CD4-positive, alpha-beta memory T cell (primary cell): Measurements from ENCODE around the gene MKRN2OS. TPM values are rescaled to one million over a fixed set of nuclear protein-coding genes. Genes with fewer than 3 reads are reported as not detected.

ENCODE experiments used
- CTCF ChIA-PET: fragments of 350-600 bp; sonication (Branson Sonifier 250); formaldehyde crosslinking; loops from one replicate; lab custom pipeline; 2021; ENCODE audit warnings: inconsistent platforms; ENCODE audit not compliant: partially characterized antibody; lab: Charles Lee
- POLR2A ChIA-PET: fragments of 350-600 bp; sonication (Branson Sonifier 250); formaldehyde crosslinking; loops from one replicate; lab custom pipeline; 2021; ENCODE audit not compliant: partially characterized antibody; lab: Charles Lee
- DNase-seq, 5 donors: peaks; one replicate each; pipeline versions ENCODE4 v3.0.0 to v3.0.0-alpha.2; 2020 to 2022; ENCODE audit warnings: mixed read lengths in 1 of 5
- H3K27ac ChIP-seq: one replicate; pipeline ENCODE4 v1.7.0; 2013; ENCODE audit warnings: low read depth, low read length
- H3K27me3 ChIP-seq: 2 replicates; pipeline ENCODE4 v1.7.0; 2013; ENCODE audit warnings: mild to moderate bottlenecking, low read length, moderate library complexity; ENCODE audit not compliant: insufficient read depth
- H3K36me3 ChIP-seq: 2 replicates; pipeline ENCODE4 v1.7.0; 2013; ENCODE audit warnings: mild to moderate bottlenecking, low read length, moderate library complexity; ENCODE audit not compliant: insufficient read depth
- H3K4me1 ChIP-seq: 2 replicates; pipeline ENCODE4 v1.7.0; 2013; ENCODE audit warnings: mild to moderate bottlenecking, low read length, moderate library complexity; ENCODE audit not compliant: insufficient read depth
- H3K4me3 ChIP-seq, 2 donors: one replicate each; pipeline ENCODE4 v1.7.0; 2013; ENCODE audit warnings: low read length in 2 of 2, mild to moderate bottlenecking in 1 of 2
- H3K9me3 ChIP-seq, 2 donors: one replicate each; pipeline ENCODE4 v1.7.0; 2013; ENCODE audit warnings: low read length in 2 of 2, control low read depth in 1 of 2; ENCODE audit not compliant: control insufficient read depth in 1 of 2
- H3K27ac Mint-ChIP-seq, 7 donors: one replicate each; pipeline ENCODE4 v1.8.0; 2020 to 2021; ENCODE audit warnings: mixed read lengths in 7 of 7, mild to moderate bottlenecking in 6 of 7, inconsistent platforms in 3 of 7, moderate library complexity in 3 of 7
- H3K27me3 Mint-ChIP-seq, 2 donors: one replicate each; pipeline ENCODE4 v1.8.0; 2020 to 2021; ENCODE audit warnings: mixed read lengths in 2 of 2
- H3K36me3 Mint-ChIP-seq, 2 donors: one replicate each; pipeline ENCODE4 v1.8.0; 2020 to 2021; ENCODE audit warnings: mixed read lengths in 2 of 2, inconsistent platforms in 1 of 2, mild to moderate bottlenecking in 1 of 2
- H3K4me1 Mint-ChIP-seq, 4 donors: one replicate each; pipeline ENCODE4 v1.8.0; 2020 to 2021; ENCODE audit warnings: mixed read lengths in 4 of 4, mild to moderate bottlenecking in 1 of 4
- H3K4me3 Mint-ChIP-seq, 8 donors: one replicate each; pipeline ENCODE4 v1.8.0; 2020 to 2021; ENCODE audit warnings: mixed read lengths in 8 of 8, mild to moderate bottlenecking in 7 of 8, moderate library complexity in 6 of 8, inconsistent platforms in 3 of 8
- H3K9me3 Mint-ChIP-seq, 8 donors: one replicate each; pipeline ENCODE4 v1.8.0; 2020 to 2021; ENCODE audit warnings: mixed read lengths in 8 of 8, mild to moderate bottlenecking in 5 of 8, inconsistent platforms in 3 of 8, moderate library complexity in 1 of 8
- intact Hi-C: fragments of 100-400 bp; cut with micrococcal nuclease; formaldehyde crosslinking; loops from one replicate; pipeline ENCODE4 v1.15.1; 2023
- polyA plus RNA-seq, 2 donors: library from polyadenylated mRNA; unstranded; fragments of 300-500 nt; fragmentation: Illumina TruSeq; gene quantifications; one replicate each; pipeline ENCODE4 v1.2.3, GENCODE V29; 2021
- total RNA-seq, 2 experiments: library from RNA; stranded (reverse); gene quantifications; one replicate each; pipeline ENCODE4 v1.2.3, GENCODE V29; 2021

The MKRN2OS gene
- total and polyA plus RNA-seq, 4 experiments from 2014 or later, result not detected

GRCh38 chr3:12507591-12508281 lies 37.6 kb downstream of the MKRN2OS start:
- H3K9me3 ChIP-seq, result no peaks in the 10 kb centered on the region
- H3K27me3 ChIP-seq, result no peaks in the 10 kb centered on the region
- no peak overlapping the region for H3K4me3 ChIP-seq
- H3K27ac ChIP-seq, result no peak overlapping the region
- CTCF ChIA-PET, result interaction anchor here (1.2 kb wide), 1 partner anchor 101 kb away, joined by 5 read pairs; no protein-coding TSS in a partner anchor
- no peaks in the 10 kb centered on the region for H3K9me3 Mint-ChIP-seq
- POLR2A ChIA-PET, result interaction anchor here (1.5 kb wide), 1 partner anchor 24 kb away, joined by 5 read pairs; the partner anchor contains the start of gene TSEN2
- H3K4me3 Mint-ChIP-seq, result no peak overlapping the region
- peaks cover 5% of the 10 kb centered on the region for H3K36me3 ChIP-seq
- peaks cover 36 to 54% of the 10 kb centered on the region in 2 donors for H3K36me3 Mint-ChIP-seq
- peaks cover 0 to 3% (median 0%) of the 10 kb centered on the region in 4 donors for H3K4me1 Mint-ChIP-seq
- peak overlapping the region in 1 of 7 donors; percentile 24 for H3K27ac Mint-ChIP-seq
- DNase-seq, result no peak
- intact Hi-C loops, result no loop called here
- no peaks in the 10 kb centered on the region for H3K27me3 Mint-ChIP-seq
- no peaks in the 10 kb centered on the region for H3K4me1 ChIP-seq

GRCh38 chr3:12506201-12506709 lies 39.0 kb downstream of the MKRN2OS start:
- Mint-ChIP-seq H3K4me3 (no peak overlapping the region), H3K4me1 (no peaks in the 10 kb centered on the region)
- CTCF ChIA-PET, result interaction anchor here (1.7 kb wide), 1 partner anchor 26 kb away, joined by 4 read pairs; no protein-coding TSS in a partner anchor

GRCh38 chr3:12503126-12503957 lies 42.0 kb downstream of the MKRN2OS start:
- intact Hi-C loops, result no loop called here
- Mint-ChIP-seq H3K36me3 (peaks cover 61 to 74% of the 10 kb centered on the region in 2 donors), H3K4me1 (no peaks in the 10 kb centered on the region), H3K4me3 (no peak overlapping the region), H3K27ac (no peak overlapping the region), H3K9me3 (no peaks in the 10 kb centered on the region), H3K27me3 (no peaks in the 10 kb centered on the region)
- no peaks in the 10 kb centered on the region for H3K9me3 ChIP-seq
- no peak overlapping the region for H3K4me3 ChIP-seq
- ChIA-PET CTCF (no interaction called here), POLR2A (interaction anchor here (0.6 kb wide), 1 partner anchor 20 kb away, joined by 3 read pairs; no protein-coding TSS in a partner anchor)
- no peak overlapping the region for H3K27ac ChIP-seq
- H3K4me1 ChIP-seq, result no peaks in the 10 kb centered on the region
- DNase-seq, result no peak
- H3K36me3 ChIP-seq, result peaks cover 16% of the 10 kb centered on the region
- H3K27me3 ChIP-seq, result no peaks in the 10 kb centered on the region

More at GRCh38 chr3:12506201-12506709, 39.0 kb downstream of the MKRN2OS start:
- peaks cover 5% of the 10 kb centered on the region for H3K36me3 ChIP-seq
- H3K27ac Mint-ChIP-seq, result no peak overlapping the region
- H3K27me3 ChIP-seq, result no peaks in the 10 kb centered on the region
- no peak overlapping the region for H3K4me3 ChIP-seq
- H3K36me3 Mint-ChIP-seq, result peaks cover 44 to 59% of the 10 kb centered on the region in 2 donors
- POLR2A ChIA-PET, result no interaction called here
- no peak for DNase-seq
- H3K4me1 ChIP-seq, result no peaks in the 10 kb centered on the region
- no peaks in the 10 kb centered on the region for H3K9me3 ChIP-seq
- H3K27me3 Mint-ChIP-seq, result no peaks in the 10 kb centered on the region
- H3K9me3 Mint-ChIP-seq, result no peaks in the 10 kb centered on the region
- intact Hi-C loops, result no loop called here
- H3K27ac ChIP-seq, result no peak overlapping the region

- CTCF ChIA-PET, result interaction anchor here (1.0 kb wide), 1 partner anchor 18 kb away, joined by 3 read pairs; the partner anchor contains the start of gene TSEN2
- H3K36me3 Mint-ChIP-seq, result peaks cover 68 to 75% of the 10 kb centered on the region in 2 donors
Observed at GRCh38 chr3:12501360-12502020, 43.8 kb downstream of the MKRN2OS start.

GRCh38 chr3:12499474-12499873 lies 45.8 kb downstream of the MKRN2OS start:
- CTCF ChIA-PET, result no interaction called here
- H3K27ac Mint-ChIP-seq, result no peak overlapping the region
- Histone ChIP-seq H3K9me3 (no peaks in the 10 kb centered on the region), H3K27me3 (no peaks in the 10 kb centered on the region), H3K27ac (no peak overlapping the region), H3K36me3 (peaks cover 16% of the 10 kb centered on the region), H3K4me3 (no peak overlapping the region), H3K4me1 (no peaks in the 10 kb centered on the region)
- no peaks in the 10 kb centered on the region for H3K27me3 Mint-ChIP-seq
- intact Hi-C loops, result no loop called here
- DNase-seq, result no peak
- POLR2A ChIA-PET, result no interaction called here
- peaks cover 0 to 3% (median 0%) of the 10 kb centered on the region in 4 donors for H3K4me1 Mint-ChIP-seq
- H3K4me3 Mint-ChIP-seq, result no peak overlapping the region
- no peaks in the 10 kb centered on the region for H3K9me3 Mint-ChIP-seq
- peaks cover 67 to 76% of the 10 kb centered on the region in 2 donors for H3K36me3 Mint-ChIP-seq

More at GRCh38 chr3:12501360-12502020, 43.8 kb downstream of the MKRN2OS start:
- H3K27ac Mint-ChIP-seq, result no peak overlapping the region
- H3K9me3 ChIP-seq, result no peaks in the 10 kb centered on the region
- H3K4me3 Mint-ChIP-seq, result no peak overlapping the region
- H3K36me3 ChIP-seq, result peaks cover 16% of the 10 kb centered on the region
- intact Hi-C loops, result no loop called here
- H3K9me3 Mint-ChIP-seq, result no peaks in the 10 kb centered on the region
- H3K27me3 ChIP-seq, result no peaks in the 10 kb centered on the region
- H3K27me3 Mint-ChIP-seq, result no peaks in the 10 kb centered on the region
- H3K27ac ChIP-seq, result no peak overlapping the region
- POLR2A ChIA-PET, result no interaction called here
- peaks cover 0 to 3% (median 0%) of the 10 kb centered on the region in 4 donors for H3K4me1 Mint-ChIP-seq
- no peaks in the 10 kb centered on the region for H3K4me1 ChIP-seq
- no peak for DNase-seq
- H3K4me3 ChIP-seq, result no peak overlapping the region

- no peaks in the 10 kb centered on the region for H3K27me3 Mint-ChIP-seq
- no peaks in the 10 kb centered on the region for H3K9me3 ChIP-seq
- peaks cover 58 to 71% of the 10 kb centered on the region in 2 donors for H3K36me3 Mint-ChIP-seq
- H3K4me3 ChIP-seq, result no peak overlapping the region
- no peaks in the 10 kb centered on the region for H3K9me3 Mint-ChIP-seq
- DNase-seq, result no peak
- ChIA-PET POLR2A (no interaction called here), CTCF (no interaction called here)
- H3K36me3 ChIP-seq, result peaks cover 15% of the 10 kb centered on the region
- intact Hi-C loops, result no loop called here
- H3K4me3 Mint-ChIP-seq, result no peak overlapping the region
- H3K4me1 ChIP-seq, result no peaks in the 10 kb centered on the region
- H3K27ac Mint-ChIP-seq, result no peak overlapping the region
- peaks cover 0 to 3% (median 0%) of the 10 kb centered on the region in 4 donors for H3K4me1 Mint-ChIP-seq
- H3K27me3 ChIP-seq, result no peaks in the 10 kb centered on the region
- H3K27ac ChIP-seq, result no peak overlapping the region
Observed at GRCh38 chr3:12496453-12496761, 48.9 kb downstream of the MKRN2OS start.
